ENCODE data around the gene RPS17.
A peak's percentile ranks its signal among the peaks of the same experiment; 100 is the strongest.
"Not testable (repeated sequence)": the region's sequence is repeated elsewhere in the genome, so short reads cannot be mapped to it uniquely, and the experiment has no call there.

Gene RPS17

DNA sequence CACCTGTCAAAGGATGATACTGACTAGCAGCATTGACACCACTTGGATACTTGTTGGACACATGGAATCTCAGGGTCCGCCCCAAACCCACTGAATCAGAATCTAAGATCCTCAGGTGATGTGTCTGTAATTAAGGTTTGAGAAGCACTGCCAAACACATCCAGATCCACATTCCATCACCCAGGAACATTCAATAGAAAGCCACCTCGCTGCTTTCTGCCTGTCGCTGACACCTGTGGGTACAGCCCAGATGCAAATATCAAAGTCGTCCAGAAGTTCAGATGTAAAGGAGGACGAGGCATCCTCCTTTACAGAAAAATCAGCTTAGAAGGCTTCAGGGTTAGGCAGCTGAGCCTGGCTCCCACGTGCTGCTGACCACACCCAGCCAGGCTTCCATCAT is 5.2 kb upstream of the RPS17 start:
- DNase-seq (ENCODE audit: low read depth): no peak

GRCh38 chr15:82545002-82545401 is 4.7 kb upstream of the RPS17 start:
- no peak for DNase-seq (ENCODE audit: low read depth)

- DNase-seq (ENCODE audit: low read depth): no peak
Measured at GRCh38 chr15:82544431-82544830, 4.2 kb upstream of the RPS17 start.

- DNase-seq (ENCODE audit: low read depth): no peak
Measured at GRCh38 chr15:82543160-82543559, 2.9 kb upstream of the RPS17 start.

DNA sequence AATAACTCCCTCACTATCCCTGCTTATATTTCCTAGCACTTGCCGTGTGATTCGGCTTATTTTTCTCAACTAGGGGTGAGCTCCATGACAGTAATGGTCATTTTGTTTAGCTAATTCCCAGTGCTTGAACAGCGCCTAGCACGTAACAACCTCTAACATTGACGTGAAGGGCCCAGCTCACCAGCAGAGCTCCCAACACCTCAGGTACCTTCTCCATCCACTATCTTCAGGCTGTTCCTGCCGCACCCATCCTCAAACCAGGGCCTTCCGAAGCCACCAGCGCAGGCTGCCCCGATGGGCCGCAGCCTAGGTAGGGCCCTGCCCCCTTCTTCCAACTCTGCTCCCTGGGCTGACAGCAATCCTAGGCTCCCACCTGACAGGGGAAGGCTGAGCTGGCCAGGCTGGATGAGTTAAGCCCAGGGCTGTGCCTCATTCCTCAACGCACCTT is 751 bp upstream of the RPS17 start:
- DNase-seq (ENCODE audit: low read depth): no peak

DNA sequence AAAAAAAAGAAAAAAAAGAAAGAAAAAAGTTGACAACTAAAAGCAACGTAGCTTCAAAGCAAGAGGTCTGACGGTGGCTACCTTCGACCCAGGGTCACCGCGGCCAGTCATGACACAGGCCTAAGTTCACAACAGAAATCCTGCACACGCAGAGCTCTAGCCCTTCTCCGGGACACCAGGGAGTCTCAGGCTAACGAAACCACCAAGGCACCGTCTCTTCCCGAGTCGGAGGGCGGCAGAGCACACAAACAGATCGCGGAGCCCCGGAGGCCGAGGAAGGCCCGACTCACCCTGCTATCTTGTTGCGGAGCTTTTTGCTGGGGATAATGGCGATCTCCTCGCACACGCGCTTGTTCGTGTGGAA is 584 bp downstream of the RPS17 start:
- DNase-seq (ENCODE audit: low read depth): no peak

- DNase-seq (ENCODE audit: low read depth): no peak
Measured at GRCh38 chr15:82538961-82539690, 1.1 kb downstream of the RPS17 start.

DNA sequence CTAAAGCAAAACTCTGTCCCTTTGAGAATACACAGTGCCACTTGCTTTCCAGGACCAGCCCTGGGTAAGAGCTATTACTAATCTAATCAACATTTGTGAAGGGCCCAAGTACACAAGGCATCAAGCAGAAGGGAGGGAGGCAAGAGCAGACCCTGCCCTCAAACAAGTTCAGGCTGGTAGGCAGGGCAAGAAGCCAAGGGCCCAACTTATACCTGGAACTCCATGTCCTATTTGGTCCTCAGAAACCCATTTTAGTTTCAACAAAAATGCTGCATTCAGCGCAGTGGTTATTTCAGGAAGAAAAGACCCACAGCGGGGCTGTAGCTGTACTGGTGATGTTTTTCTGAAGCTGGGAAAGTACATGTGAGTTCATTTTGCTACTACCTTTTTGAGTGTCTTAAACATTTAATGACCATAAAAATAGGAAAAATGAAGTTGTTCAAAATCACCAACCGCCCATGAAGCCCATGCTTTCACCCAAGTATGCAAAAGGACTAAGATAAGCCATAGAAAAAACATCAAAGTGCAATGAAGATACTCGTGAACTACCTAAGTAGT is 2.8 kb downstream of the RPS17 start:
- DNase-seq (ENCODE audit: low read depth): no peak

DNA sequence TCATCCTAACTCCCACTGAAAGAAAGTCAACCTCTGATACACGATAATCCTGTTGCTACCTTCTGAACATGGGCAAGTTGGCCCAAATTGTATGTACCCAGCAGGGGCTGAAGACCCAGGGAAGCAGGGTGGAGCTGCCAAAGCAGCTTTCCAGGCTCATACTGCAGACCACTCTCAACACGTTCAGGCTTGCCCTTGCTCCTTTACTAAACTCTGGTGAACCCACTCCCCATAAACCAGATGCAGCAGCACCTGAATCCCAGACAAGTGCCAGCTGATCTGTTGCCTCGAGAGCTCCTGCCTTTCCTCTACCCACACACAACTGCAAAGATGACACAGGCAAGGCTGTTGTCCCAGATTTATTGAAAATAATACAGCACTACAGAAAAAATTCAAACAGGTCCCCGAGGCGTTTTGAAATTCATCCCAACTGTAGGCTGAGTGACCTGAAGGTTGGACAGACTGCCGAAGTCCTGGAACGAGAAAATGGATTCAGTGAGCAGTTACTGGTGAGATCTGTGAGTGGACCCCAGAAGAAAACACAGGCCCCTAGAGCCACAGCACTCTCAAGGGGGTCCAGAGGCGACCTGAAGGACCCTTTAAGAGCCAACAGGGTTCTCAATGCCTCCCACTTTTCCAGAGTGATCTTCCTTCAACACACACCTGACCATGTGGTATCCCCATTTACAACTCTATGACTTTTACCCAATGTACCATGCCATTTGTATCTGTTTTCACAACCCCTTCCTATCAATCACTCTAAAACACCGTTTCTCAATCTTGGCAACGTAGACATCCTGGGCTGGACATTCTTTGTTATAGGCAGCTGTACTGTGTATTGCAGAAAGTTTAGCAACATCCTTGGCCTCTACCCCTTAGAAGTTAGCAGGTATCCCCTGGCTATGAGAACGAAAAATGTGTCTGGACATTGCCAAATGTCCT is 3.6 kb downstream of the RPS17 start:
- DNase-seq (ENCODE audit: low read depth): no peak

GRCh38 chr15:82535566-82536408 is 4.5 kb downstream of the RPS17 start:
- DNase-seq (ENCODE audit: low read depth): no peak

DNA sequence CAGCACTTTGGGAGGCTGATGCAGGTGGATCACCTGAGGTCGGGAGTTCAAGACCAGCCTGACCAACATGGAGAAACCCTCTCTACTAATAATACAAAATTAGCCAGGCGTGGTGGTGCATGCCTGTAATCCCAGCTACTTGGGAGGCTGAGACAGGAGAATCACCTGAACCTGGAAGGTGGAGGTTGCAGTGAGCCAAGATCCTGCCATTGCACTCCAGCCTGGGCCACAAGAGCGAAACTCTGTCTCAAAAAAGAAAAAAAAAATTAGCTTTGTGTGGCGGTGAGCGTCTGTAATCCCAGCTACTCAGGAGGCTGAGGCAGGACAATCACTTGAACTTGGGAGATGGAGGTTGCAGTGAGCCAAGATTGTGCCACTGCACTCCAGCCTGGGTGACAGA is 5.1 kb downstream of the RPS17 start:
- not testable (repeated sequence) for DNase-seq (ENCODE audit: low read depth)

DNA sequence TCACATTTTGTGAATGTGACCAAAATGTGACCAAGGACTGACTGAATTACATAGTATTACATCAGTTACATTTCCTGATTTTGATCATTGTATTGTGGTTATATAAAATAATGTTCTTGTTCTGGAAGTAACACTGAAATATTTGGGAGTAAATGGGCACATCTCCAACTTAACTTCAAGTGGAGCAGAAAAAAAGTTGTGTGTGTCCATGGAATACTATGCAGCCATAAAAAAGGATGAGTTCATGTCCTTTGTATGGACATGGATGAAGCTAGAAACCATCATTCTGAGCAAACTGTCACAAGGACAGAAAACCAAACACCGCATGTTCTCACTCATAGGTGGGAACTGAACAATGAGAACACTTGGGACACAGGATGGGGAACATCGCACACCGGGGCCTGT is 5.8 kb downstream of the RPS17 start:
- not testable (repeated sequence) for DNase-seq (ENCODE audit: low read depth)

DNA sequence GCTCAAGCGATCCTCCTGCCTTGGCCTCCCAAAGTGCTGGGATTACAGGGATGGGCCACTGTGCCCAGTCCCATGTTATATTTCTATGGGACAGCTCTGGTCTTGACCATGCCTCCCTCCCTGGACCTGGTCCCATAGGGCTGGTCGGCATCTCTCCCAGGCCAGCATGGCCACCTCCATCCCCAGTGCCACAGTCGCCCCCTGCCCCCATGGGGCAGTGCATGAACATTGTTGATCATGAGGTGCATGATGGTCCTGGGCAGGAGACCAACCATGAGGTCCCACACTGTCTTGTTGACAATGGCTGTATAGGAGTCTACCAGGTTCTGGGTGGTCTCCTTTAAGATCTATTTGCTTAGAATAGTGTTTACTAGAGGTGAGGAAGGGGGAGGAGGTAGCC is 6.5 kb downstream of the RPS17 start:
- no peak for DNase-seq (ENCODE audit: low read depth)

GRCh38 chr15:82532991-82533481 is 7.2 kb downstream of the RPS17 start:
- no peak for DNase-seq (ENCODE audit: low read depth)

GRCh38 chr15:82532383-82532990 is 7.8 kb downstream of the RPS17 start:
- DNase-seq (ENCODE audit: low read depth): no peak

DNA sequence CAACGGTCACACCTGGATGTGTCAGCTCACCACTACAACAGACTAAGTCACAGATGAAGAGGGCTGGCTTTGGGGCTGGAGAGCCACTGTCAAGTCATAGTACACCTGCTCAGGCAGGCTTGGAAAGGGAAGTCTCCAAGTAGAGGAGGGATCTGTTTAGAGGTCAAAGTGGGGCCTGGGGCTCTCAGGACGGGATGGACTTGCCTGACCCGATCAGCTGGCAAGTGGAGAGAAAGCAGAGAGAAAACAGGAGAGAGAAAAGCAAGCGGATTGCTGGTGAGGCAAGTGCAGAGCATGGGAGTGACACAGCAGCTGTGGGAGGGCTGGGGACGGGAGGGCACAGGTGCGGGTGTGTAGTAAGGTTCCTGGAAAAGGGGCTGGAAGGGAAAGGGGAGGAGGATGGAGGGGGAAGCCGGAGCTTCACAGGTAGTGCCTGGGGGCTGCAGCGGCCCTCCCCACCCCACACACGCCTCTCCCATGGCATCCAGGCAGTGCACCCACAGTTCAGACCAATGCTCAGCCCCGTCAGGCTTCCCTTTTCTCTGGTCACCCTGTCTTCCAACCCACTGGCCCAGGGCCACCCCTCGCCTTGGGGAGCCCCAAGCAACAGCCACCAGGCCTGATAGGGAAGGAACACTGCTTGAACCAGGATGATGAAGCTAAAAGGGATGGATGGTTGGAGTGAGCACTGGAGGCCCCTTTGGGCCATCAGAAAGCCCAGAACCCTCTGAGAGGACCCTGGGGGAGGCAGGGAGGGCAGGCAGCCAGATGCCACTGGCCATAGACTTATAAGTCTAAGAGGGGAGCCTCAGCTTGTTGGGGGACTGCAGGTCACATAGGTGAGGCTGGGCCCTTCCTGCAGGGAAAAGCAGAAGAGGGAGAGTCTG is 8.5 kb downstream of the RPS17 start:
- no peak for DNase-seq (ENCODE audit: low read depth)

- peak; percentile 62 for DNase-seq (ENCODE audit: low read depth)
Measured at GRCh38 chr15:82530606-82531379, 9.5 kb downstream of the RPS17 start.

DNA sequence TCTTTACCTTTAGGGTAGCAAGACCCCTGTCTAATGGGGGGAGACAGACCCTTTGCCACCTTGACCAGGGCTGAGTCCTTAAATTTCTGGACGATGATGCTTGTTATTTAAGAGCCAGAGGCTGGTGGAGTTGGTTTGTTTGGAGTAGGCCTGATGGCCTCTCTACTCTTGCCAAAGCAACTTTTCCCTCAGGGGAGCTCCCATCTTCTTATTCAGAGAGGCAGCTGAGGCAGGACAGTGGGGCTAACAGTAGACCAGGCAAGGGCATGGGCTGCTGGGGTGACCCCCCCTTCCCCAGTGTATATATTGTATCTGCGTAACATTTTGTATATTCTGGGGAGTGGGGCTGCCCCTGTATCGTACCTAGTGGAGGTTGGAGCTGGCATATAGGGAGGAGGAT is 10.3 kb downstream of the RPS17 start:
- no peak for DNase-seq (ENCODE audit: low read depth)

DNA sequence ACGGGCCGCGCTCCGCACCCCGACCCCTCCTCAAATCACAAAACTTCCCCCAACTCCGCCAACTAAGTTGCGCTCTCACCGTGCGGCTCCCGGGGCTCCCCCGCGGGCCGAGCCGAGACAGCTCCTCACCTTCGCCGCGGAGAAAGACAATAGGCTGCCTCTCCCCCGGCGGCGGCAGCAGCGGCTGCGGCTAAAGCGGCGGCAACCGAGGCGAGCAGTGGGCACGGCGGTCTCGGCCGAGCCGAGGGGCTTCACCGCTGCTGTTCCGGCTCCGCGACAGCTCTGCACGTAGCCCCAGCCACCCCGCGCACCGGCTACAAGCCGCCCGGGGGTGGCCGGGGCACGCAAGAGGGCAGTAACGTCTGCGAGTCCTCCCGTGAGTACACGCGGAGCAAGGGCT is 26.7 kb downstream of the RPS17 start:
- not testable (repeated sequence) for DNase-seq (ENCODE audit: low read depth)

DNA sequence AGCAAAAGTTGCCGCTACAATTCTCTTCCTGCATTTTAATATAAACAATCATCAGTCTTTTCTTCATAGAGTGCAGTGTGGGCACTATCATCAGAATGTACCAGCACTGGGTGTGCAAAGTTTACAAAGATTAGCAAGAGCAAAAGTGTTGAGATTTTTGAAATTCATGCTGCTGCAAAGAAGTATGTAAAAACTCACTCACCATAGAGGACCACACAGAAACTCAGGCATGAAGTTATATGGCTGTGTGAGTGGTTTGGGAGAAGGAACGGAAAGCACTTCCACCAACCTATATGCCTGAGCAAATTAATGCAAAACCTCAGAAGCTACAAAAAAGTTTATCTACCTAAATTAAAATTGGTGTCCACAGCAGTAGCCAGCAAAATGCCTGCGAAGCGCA is 32.6 kb downstream of the RPS17 start:
- DNase-seq (ENCODE audit: low read depth): not testable (repeated sequence)
